ENCODE data around the gene ZC3H6. TPM values are rescaled to one million over a fixed set of nuclear protein-coding genes. Genes with fewer than 3 reads are reported as not detected.

ZC3H6 gene
- total and polyA plus RNA-seq, 2 of the 13 experiments (the other 11 are each of a cell fraction or from before 2014, with no cell fraction given): 0.71 to 0.93 TPM

- TF ChIP-seq ARID5B (CRISPR knock-in tag; IDR thresholded peaks at IDR 0.05) (peak; percentile 91), RFXANK (CRISPR knock-in tag; IDR thresholded peaks at IDR 0.05) (peak; percentile 92), MTF1 (CRISPR knock-in tag; IDR thresholded peaks at IDR 0.05) (peak; percentile 30; the same call in 1 of the 2 replicates), BCL6 (CRISPR knock-in tag; IDR thresholded peaks at IDR 0.05) (no peak; the same call in none of the 2 replicates), U2AF2 (IDR thresholded peaks at IDR 0.05; ENCODE audit: low read depth, low read length) (peak; percentile 71; the same call in 1 of the 2 replicates), HNRNPL (IDR thresholded peaks at IDR 0.05; ENCODE audit: low read depth, low read length) (peak; percentile 93), ELF1 (CRISPR knock-in tag; IDR thresholded peaks at IDR 0.05) (peak; percentile 78), ZBTB1 (CRISPR knock-in tag; IDR thresholded peaks at IDR 0.05; ENCODE audit: borderline replicate concordance) (peak; percentile 89; the same call in 1 of the 2 replicates), SNRNP70 (IDR thresholded peaks at IDR 0.05; ENCODE audit: low read depth, low read length) (no peak), TCF7 (IDR thresholded peaks at IDR 0.05; ENCODE audit: low read depth) (no peak), GRHL1 (CRISPR knock-in tag; conservative IDR thresholded peaks at IDR 0.05) (no peak), NR2F2 (IDR thresholded peaks at IDR 0.05; ENCODE audit: borderline replicate concordance, low read depth) (no peak; the same call in 1 of the 2 replicates), PLRG1 (conservative IDR thresholded peaks at IDR 0.05) (no peak), CHD2 (IDR thresholded peaks at IDR 0.05; ENCODE audit: low read depth, low read length) (peak; percentile 93), ZNF510 (CRISPR knock-in tag; IDR thresholded peaks at IDR 0.05; ENCODE audit: low read depth) (peak; percentile 96), MYNN (CRISPR knock-in tag; IDR thresholded peaks at IDR 0.05; ENCODE audit: low read depth) (peak; percentile 91; the same call in 1 of the 2 replicates), ZNF772 (CRISPR knock-in tag; IDR thresholded peaks at IDR 0.05) (peak; percentile 90), IKZF1 (IDR thresholded peaks at IDR 0.05) (no peak), MTA1 (CRISPR knock-in tag; IDR thresholded peaks at IDR 0.05; ENCODE audit: borderline replicate concordance) (peak; percentile 95; the same call in 1 of the 2 replicates), FOXA3 (CRISPR knock-in tag; IDR thresholded peaks at IDR 0.05) (peak; percentile 80), ZNF253 (CRISPR knock-in tag; IDR thresholded peaks at IDR 0.05; ENCODE audit: borderline replicate concordance) (peak; percentile 93), ZNF549 (CRISPR knock-in tag; IDR thresholded peaks at IDR 0.05) (no peak), HOXA7 (CRISPR knock-in tag; IDR thresholded peaks at IDR 0.05) (no peak), TBP (CRISPR knock-in tag; IDR thresholded peaks at IDR 0.05) (no peak), GABPA (IDR thresholded peaks at IDR 0.05; ENCODE audit: low read depth, low read length) (no peak), GABPA (CRISPR knock-in tag; IDR thresholded peaks at IDR 0.05; ENCODE audit: low read depth) (peak; percentile 66)
- TF ChIP-seq, protein P1, sequence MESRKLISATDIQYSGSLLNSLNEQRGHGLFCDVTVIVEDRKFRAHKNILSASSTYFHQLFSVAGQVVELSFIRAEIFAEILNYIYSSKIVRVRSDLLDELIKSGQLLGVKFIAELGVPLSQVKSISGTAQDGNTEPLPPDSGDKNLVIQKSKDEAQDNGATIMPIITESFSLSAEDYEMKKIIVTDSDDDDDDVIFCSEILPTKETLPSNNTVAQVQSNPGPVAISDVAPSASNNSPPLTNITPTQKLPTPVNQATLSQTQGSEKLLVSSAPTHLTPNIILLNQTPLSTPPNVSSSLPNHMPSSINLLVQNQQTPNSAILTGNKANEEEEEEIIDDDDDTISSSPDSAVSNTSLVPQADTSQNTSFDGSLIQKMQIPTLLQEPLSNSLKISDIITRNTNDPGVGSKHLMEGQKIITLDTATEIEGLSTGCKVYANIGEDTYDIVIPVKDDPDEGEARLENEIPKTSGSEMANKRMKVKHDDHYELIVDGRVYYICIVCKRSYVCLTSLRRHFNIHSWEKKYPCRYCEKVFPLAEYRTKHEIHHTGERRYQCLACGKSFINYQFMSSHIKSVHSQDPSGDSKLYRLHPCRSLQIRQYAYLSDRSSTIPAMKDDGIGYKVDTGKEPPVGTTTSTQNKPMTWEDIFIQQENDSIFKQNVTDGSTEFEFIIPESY (CRISPR knock-in tag; IDR thresholded peaks at IDR 0.05): peak; percentile 73; the same call in 1 of the 2 replicates
Observed at GRCh38 chr2:112275311-112275886, at the start of gene ZC3H6 (continued).
